PC-9 (cell line): ENCODE data around the gene PRR35. TPM values are rescaled to one million over a fixed set of nuclear protein-coding genes. Genes with fewer than 3 reads are reported as not detected.

Experiments
- BruUV-seq: library from RNA; stranded (reverse); fragments of 400-500 nt; replicated peaks from 2 replicates; lab custom pipeline; 2021; lab: Mats Ljungman, UMichigan
- CTCF ChIA-PET: fragments of 300-600 bp; sonication (Branson Sonifier 250); formaldehyde crosslinking; loops from one replicate; lab custom pipeline; 2022; ENCODE audit warnings: antibody characterized with exemption; lab: Charles Lee
- POLR2A ChIA-PET: fragments of 300-600 bp; sonication (Branson Sonifier 250); formaldehyde crosslinking; loops from one replicate; lab custom pipeline; 2022; ENCODE audit warnings: antibody characterized with exemption; ENCODE audit not compliant: unreplicated experiment; lab: Charles Lee
- DNase-seq, 2 experiments: peaks; one replicate each; pipeline versions ENCODE4 v3.0.0 to v3.0.0-alpha.2; 2015 to 2022; ENCODE audit warnings: mixed read lengths in 1 of 2
- H2AFZ ChIP-seq: fragments of 200-600 bp; sonication (generic); 2 replicates; pipeline ENCODE4 v1.8.1; 2017; ENCODE audit warnings: antibody characterized with exemption
- H3F3A ChIP-seq: fragments of 200-600 bp; sonication (generic); 2 replicates; pipeline ENCODE4 v1.8.1; 2017; ENCODE audit warnings: antibody characterized with exemption, mild to moderate bottlenecking, low read depth; ENCODE audit not compliant: insufficient read depth
- H3K27ac ChIP-seq: fragments of 200-600 bp; sonication (generic); 2 replicates; pipeline ENCODE4 v1.6.1; 2016; ENCODE audit warnings: mixed run types
- H3K27me3 ChIP-seq: fragments of 200-600 bp; sonication (generic); 2 replicates; pipeline ENCODE4 v1.6.1; 2016; ENCODE audit warnings: low read depth, mixed run types; ENCODE audit not compliant: insufficient read depth
- H3K36me3 ChIP-seq: fragments of 200-600 bp; sonication (generic); 2 replicates; pipeline ENCODE4 v1.6.1; 2016; ENCODE audit warnings: low read depth, mixed run types
- H3K4me1 ChIP-seq: fragments of 200-600 bp; sonication (generic); replicated peaks from 2 replicates; pipeline ENCODE4 v1.6.1; 2016; ENCODE audit warnings: mixed run types; ENCODE audit not compliant: insufficient read depth
- H3K4me2 ChIP-seq: fragments of 200-600 bp; sonication (generic); 2 replicates; pipeline ENCODE4 v1.6.1; 2017; ENCODE audit warnings: mixed run types
- H3K4me3 ChIP-seq: fragments of 200-600 bp; sonication (generic); 2 replicates; pipeline ENCODE4 v1.6.1; 2016; ENCODE audit warnings: mixed run types
- H3K79me2 ChIP-seq: fragments of 200-600 bp; sonication (generic); 2 replicates; pipeline ENCODE4 v1.6.1; 2017; ENCODE audit warnings: low read depth, mixed run types
- H3K9me2 ChIP-seq: fragments of 200-600 bp; sonication (generic); 2 replicates; pipeline ENCODE4 v1.8.1; 2017; ENCODE audit warnings: mild to moderate bottlenecking; ENCODE audit not compliant: insufficient read depth
- H3K9me3 ChIP-seq: fragments of 200-600 bp; sonication (generic); 2 replicates; pipeline ENCODE4 v1.8.1; 2016; ENCODE audit warnings: low read depth; ENCODE audit not compliant: insufficient read depth
- H4K20me1 ChIP-seq: fragments of 200-600 bp; sonication (generic); 2 replicates; pipeline ENCODE4 v1.8.1; 2017; ENCODE audit not compliant: insufficient read depth
- EZH2 ChIP-seq: fragments of 200-600 bp; sonication (generic); IDR thresholded peaks from 2 replicates; pipeline ENCODE4 v1.8.0; 2017; ENCODE audit warnings: antibody characterized with exemption, low read depth
- intact Hi-C: fragments of 100-400 bp; cut with micrococcal nuclease; formaldehyde crosslinking; loops from one replicate; pipeline ENCODE4 v1.10.0; 2022; ENCODE audit not compliant: unreplicated experiment
- total RNA-seq: library from RNA; stranded (reverse); gene quantifications from 2 replicates; pipeline ENCODE4 v1.2.3, GENCODE V29; 2021
- TF ChIP-seq, protein P1 (sequence below): fragments of 200-600 bp; sonication (generic); conservative IDR thresholded peaks from 2 replicates; pipeline ENCODE4 v1.6.1; 2017; ENCODE audit warnings: mixed run types, antibody characterized with exemption, mild to moderate bottlenecking, moderate library complexity

The PRR35 gene
- total RNA-seq, 1 experiment from 2014 or later = not detected

DNA sequence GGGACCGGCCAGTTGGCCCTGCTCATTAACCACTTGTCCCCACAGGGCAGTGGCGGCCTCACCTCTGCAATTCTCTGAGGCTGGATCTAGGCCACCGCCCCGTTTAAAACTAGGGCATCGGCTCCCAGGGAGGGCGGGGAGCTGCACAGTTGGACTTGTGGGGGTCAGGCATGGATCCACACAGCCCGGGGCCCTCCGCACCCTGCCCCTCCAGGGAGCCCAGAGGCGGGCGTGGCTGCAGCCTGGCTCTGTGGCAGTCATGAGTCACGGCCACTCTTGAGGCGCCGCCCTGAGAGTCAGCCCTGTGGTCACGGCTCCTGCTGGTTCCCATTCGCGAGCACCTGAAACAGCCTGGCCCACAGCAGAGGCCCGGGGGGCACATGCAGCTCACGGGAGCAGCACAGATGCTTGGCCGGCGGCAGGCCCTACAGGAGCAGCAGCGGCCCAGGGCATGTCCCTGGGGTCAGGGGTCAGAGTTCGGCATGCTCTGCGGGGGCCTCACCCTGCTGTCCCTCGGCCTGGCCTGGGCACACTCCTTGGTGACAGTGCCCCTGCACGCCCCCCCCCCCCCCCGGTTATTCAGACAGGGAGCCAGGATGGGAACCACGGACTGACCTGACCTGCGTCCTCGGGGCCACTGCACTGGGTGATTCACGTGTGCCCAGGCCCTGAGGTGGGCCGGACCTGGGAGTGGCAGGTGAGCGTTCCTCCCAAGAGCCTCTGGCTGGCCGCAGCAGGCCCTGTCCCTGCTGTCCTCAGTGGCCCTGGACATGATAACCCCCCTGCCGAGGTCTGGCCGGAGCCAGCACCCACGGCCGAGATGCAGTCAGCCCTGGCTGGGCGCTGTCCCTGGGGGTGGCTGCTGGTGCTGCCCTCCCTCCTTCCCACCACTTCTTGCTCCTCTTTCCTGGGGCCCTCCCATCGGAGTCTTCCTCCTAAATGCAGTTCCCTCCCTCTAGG is 24.5 kb upstream of the PRR35 start:
- intact Hi-C loops = loop anchor here (2.0 kb wide), 3 partner anchors 33 to 135 kb away; partner anchors contain the start of genes DECR2 and PIGQ
- Histone ChIP-seq H2AFZ (no peak overlapping the region), H3K9me3 (no peaks in the 10 kb centered on the region), H3K9me2 (no peaks in the 10 kb centered on the region), H3F3A (peaks cover 34% of the 10 kb centered on the region; the same call in 1 of the 2 replicates), H3K4me2 (peak overlapping the region; percentile 55), H3K27ac (peak overlapping the region; percentile 66), H4K20me1 (peaks cover 91% of the 10 kb centered on the region), H3K27me3 (no peaks in the 10 kb centered on the region), H3K36me3 (no peaks in the 10 kb centered on the region), H3K79me2 (peaks cover 95% of the 10 kb centered on the region), H3K4me1 (peaks cover 33% of the 10 kb centered on the region), H3K4me3 (no peak overlapping the region)
- POLR2A ChIA-PET = interaction anchor here (0.6 to 1.0 kb wide), 2 partner anchors 33 to 100 kb away, joined by 3 to 5 read pairs; partner anchors contain the start of gene METTL26
- no peak for TF ChIP-seq EZH2
- TF ChIP-seq, protein P1, sequence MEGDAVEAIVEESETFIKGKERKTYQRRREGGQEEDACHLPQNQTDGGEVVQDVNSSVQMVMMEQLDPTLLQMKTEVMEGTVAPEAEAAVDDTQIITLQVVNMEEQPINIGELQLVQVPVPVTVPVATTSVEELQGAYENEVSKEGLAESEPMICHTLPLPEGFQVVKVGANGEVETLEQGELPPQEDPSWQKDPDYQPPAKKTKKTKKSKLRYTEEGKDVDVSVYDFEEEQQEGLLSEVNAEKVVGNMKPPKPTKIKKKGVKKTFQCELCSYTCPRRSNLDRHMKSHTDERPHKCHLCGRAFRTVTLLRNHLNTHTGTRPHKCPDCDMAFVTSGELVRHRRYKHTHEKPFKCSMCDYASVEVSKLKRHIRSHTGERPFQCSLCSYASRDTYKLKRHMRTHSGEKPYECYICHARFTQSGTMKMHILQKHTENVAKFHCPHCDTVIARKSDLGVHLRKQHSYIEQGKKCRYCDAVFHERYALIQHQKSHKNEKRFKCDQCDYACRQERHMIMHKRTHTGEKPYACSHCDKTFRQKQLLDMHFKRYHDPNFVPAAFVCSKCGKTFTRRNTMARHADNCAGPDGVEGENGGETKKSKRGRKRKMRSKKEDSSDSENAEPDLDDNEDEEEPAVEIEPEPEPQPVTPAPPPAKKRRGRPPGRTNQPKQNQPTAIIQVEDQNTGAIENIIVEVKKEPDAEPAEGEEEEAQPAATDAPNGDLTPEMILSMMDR = no peak; the same call in 1 of the 2 replicates
- no TSS peak for BruUV-seq
- CTCF ChIA-PET = interaction anchor here (0.6 kb wide), 1 partner anchor 144 kb away, joined by 3 read pairs; no protein-coding TSS in a partner anchor
- peak; percentile 92 to 99 for DNase-seq

DNA sequence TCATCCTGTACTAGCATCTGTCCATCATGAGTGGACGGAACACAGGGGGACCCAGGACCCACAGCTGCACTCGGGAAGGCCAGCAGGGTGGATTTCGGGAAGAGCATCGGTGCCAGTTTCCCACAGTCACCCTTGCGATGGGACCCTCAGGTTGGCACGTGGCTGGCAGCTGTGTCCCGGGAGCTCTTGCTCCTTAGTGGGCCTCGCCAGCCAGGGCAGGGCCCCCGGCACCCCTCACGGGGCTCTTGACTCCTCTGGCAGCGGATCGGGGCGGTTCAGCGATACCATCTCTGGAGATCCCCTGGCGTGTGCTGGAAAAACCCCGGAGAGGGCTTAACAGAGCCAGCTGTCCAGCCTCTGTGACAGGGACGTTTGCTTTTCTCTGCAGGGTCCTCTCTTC is 23.4 kb upstream of the PRR35 start:
- H3F3A ChIP-seq = peaks cover 34% of the 10 kb centered on the region; the same call in 1 of the 2 replicates
- no peak overlapping the region for H2AFZ ChIP-seq
- no peaks in the 10 kb centered on the region for H3K36me3 ChIP-seq
- no peak overlapping the region for H3K4me3 ChIP-seq
- no peaks in the 10 kb centered on the region for H3K9me2 ChIP-seq
- peaks cover 33% of the 10 kb centered on the region for H3K4me1 ChIP-seq
- H4K20me1 ChIP-seq = peaks cover 84% of the 10 kb centered on the region
- intact Hi-C loops = no loop called here
- no peaks in the 10 kb centered on the region for H3K27me3 ChIP-seq
- no peak overlapping the region for H3K27ac ChIP-seq
- H3K9me3 ChIP-seq = no peaks in the 10 kb centered on the region
- H3K79me2 ChIP-seq = peaks cover 93% of the 10 kb centered on the region
- CTCF ChIA-PET = no interaction called here
- H3K4me2 ChIP-seq = peak overlapping the region; percentile 55; the same call in 1 of the 2 replicates
- no peak for DNase-seq
- POLR2A ChIA-PET = no interaction called here
- TF ChIP-seq EZH2 = no peak
- TF ChIP-seq, protein P1 = no peak
- no TSS peak for BruUV-seq

DNA sequence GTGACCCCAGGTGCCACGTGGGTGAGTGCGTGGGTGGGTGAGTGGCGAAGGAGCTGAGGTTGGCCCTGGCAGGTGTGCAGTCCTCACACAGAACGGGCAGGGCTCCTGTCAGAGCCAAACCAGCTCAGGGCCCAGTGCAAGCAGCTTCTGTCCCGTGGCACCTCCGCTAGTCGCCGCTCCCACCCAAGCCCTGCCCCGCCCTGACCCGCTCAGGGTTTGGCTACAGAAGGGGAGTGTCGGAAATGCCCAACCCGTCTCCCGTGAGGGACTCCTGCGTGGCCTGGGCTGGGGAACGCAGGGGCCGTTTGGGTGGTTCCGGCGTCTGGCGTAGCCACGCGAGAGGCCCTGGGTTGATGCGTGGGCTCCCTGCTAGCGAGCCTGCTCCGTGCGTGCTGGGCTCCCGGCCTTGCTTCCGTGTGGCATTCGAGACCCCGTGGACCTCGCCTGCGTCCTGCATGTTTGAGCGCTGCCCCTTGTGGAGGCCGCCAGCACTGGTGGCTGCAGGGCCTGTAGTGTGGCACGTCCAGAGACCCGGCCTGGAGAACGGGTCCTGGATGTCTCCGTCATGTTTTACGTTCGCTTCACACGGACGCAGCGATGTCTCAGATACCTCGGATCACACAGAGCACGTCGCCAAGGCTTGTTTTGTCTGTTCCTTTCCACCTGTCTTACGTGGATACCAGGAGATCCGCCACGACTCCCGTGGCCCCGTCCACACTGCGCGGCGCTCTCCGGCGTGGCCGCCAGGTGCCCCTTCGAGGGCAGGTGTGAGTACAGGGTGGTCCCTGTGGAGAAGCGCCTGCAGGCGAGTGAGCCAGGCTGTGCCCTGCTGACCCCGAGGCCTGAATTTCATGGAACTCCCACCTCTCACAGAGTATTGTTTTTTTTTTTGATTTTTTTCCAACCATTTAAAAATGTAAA is 22.5 kb upstream of the PRR35 start:
- Histone ChIP-seq H3K36me3 (no peaks in the 10 kb centered on the region), H3K27me3 (no peaks in the 10 kb centered on the region), H2AFZ (no peak overlapping the region), H3K4me3 (no peak overlapping the region), H3K79me2 (peaks cover 91% of the 10 kb centered on the region), H3K9me3 (no peaks in the 10 kb centered on the region), H4K20me1 (peaks cover 79% of the 10 kb centered on the region), H3K9me2 (no peaks in the 10 kb centered on the region), H3K27ac (no peak overlapping the region), H3K4me2 (no peak overlapping the region), H3K4me1 (peaks cover 33% of the 10 kb centered on the region), H3F3A (peaks cover 34% of the 10 kb centered on the region; the same call in 1 of the 2 replicates)
- ChIA-PET CTCF (no interaction called here), POLR2A (no interaction called here)
- intact Hi-C loops = no loop called here
- TF ChIP-seq EZH2 = no peak
- TF ChIP-seq, protein P1 = no peak
- no TSS peak for BruUV-seq
- DNase-seq = no peak
